Osteoblast (primary cell): ENCODE measurements around the gene VGLL3. TPM values are rescaled to one million over a fixed set of nuclear protein-coding genes. Genes with fewer than 3 reads are reported as not detected.

Source experiments
- DNase-seq: peaks from one replicate; pipeline ENCODE4 v3.0.0; 2011; ENCODE audit warnings: low spot score, mixed read lengths; ENCODE audit not compliant: insufficient read length; ENCODE audit errors: missing footprints
- H2AFZ ChIP-seq: 2 replicates; pipeline ENCODE4 v1.6.0; 2011; ENCODE audit warnings: mild to moderate bottlenecking, low read length
- H3K27ac ChIP-seq: 2 replicates; pipeline ENCODE4 v1.5.1; 2011; ENCODE audit warnings: mild to moderate bottlenecking, low read depth, low read length, moderate library complexity
- H3K27me3 ChIP-seq: 2 replicates; pipeline ENCODE4 v1.6.0; 2012; ENCODE audit warnings: mild to moderate bottlenecking, control low read depth, inconsistent platforms, low read length, moderate library complexity; ENCODE audit not compliant: insufficient read depth
- H3K36me3 ChIP-seq: 2 replicates; pipeline ENCODE4 v1.5.1; 2011; ENCODE audit warnings: mild to moderate bottlenecking, low read length, control low read depth, moderate library complexity; ENCODE audit not compliant: insufficient read depth
- H3K4me1 ChIP-seq: 2 replicates; pipeline ENCODE4 v1.5.1; 2011; ENCODE audit warnings: mild to moderate bottlenecking, low read length, control low read depth, moderate library complexity; ENCODE audit not compliant: insufficient read depth
- H3K4me2 ChIP-seq: 2 replicates; pipeline ENCODE4 v1.6.0; 2011; ENCODE audit warnings: mild to moderate bottlenecking, low read length; ENCODE audit not compliant: insufficient read depth
- H3K4me3 ChIP-seq: fragments of 200-600 bp; sonication (generic); 3 replicates; pipeline ENCODE4 v1.5.1; 2012; ENCODE audit warnings: mild to moderate bottlenecking, low read length, inconsistent platforms; ENCODE audit not compliant: insufficient read depth
- H3K79me2 ChIP-seq: 2 replicates; pipeline ENCODE4 v1.6.0; 2012; ENCODE audit warnings: mild to moderate bottlenecking, low read length, control low read depth, inconsistent platforms; ENCODE audit not compliant: insufficient read depth
- H3K9me3 ChIP-seq: 2 replicates; pipeline ENCODE4 v1.5.1; 2011; ENCODE audit warnings: low read depth, low read length, control low read depth
- H4K20me1 ChIP-seq: 2 replicates; pipeline ENCODE4 v1.6.0; 2012; ENCODE audit warnings: mild to moderate bottlenecking, low read length, control low read depth; ENCODE audit not compliant: insufficient read depth
- total RNA-seq: library from RNA; depleted of rRNA; stranded (reverse); fragments of >200 nt; gene quantifications from 2 replicates; pipeline ENCODE4 v1.2.3, GENCODE V29; 2012
- TF ChIP-seq, protein P1 (sequence below): IDR thresholded peaks from 2 replicates; pipeline ENCODE4 v1.5.1; 2011; ENCODE audit warnings: mild to moderate bottlenecking, low read depth, low read length, moderate library complexity; ENCODE audit errors: extremely low read depth

The VGLL3 gene
- total RNA-seq, 1 donor: 242 TPM

- Histone ChIP-seq H3K79me2 (peaks cover 97% of the 10 kb centered on the region), H3K4me2 (peak overlapping the region; percentile 20), H3K4me3 (no peak overlapping the region), H3K27ac (peak overlapping the region; percentile 15), H2AFZ (no peak overlapping the region), H3K27me3 (no peaks in the 10 kb centered on the region), H3K36me3 (peaks cover 59% of the 10 kb centered on the region), H4K20me1 (peaks cover 18% of the 10 kb centered on the region), H3K9me3 (no peaks in the 10 kb centered on the region), H3K4me1 (peaks cover 82% of the 10 kb centered on the region)
- peak; percentile 49 for DNase-seq
- TF ChIP-seq, protein P1, sequence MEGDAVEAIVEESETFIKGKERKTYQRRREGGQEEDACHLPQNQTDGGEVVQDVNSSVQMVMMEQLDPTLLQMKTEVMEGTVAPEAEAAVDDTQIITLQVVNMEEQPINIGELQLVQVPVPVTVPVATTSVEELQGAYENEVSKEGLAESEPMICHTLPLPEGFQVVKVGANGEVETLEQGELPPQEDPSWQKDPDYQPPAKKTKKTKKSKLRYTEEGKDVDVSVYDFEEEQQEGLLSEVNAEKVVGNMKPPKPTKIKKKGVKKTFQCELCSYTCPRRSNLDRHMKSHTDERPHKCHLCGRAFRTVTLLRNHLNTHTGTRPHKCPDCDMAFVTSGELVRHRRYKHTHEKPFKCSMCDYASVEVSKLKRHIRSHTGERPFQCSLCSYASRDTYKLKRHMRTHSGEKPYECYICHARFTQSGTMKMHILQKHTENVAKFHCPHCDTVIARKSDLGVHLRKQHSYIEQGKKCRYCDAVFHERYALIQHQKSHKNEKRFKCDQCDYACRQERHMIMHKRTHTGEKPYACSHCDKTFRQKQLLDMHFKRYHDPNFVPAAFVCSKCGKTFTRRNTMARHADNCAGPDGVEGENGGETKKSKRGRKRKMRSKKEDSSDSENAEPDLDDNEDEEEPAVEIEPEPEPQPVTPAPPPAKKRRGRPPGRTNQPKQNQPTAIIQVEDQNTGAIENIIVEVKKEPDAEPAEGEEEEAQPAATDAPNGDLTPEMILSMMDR: no peak
Measured at GRCh38 chr3:86954747-86955146, 36.2 kb downstream of the VGLL3 start.

- no peak for DNase-seq
- H3K36me3 ChIP-seq: peaks cover 55% of the 10 kb centered on the region
- no peak overlapping the region for H2AFZ ChIP-seq
- H3K79me2 ChIP-seq: peaks cover 95% of the 10 kb centered on the region
- peak overlapping the region; percentile 20 for H3K4me2 ChIP-seq
- TF ChIP-seq, protein P1: no peak
- H4K20me1 ChIP-seq: peaks cover 18% of the 10 kb centered on the region
- no peaks in the 10 kb centered on the region for H3K27me3 ChIP-seq
- H3K27ac ChIP-seq: peak overlapping the region; percentile 15
- H3K9me3 ChIP-seq: no peaks in the 10 kb centered on the region
- H3K4me3 ChIP-seq: no peak overlapping the region
- H3K4me1 ChIP-seq: peaks cover 84% of the 10 kb centered on the region
Measured at GRCh38 chr3:86954226-86954625, 36.7 kb downstream of the VGLL3 start.

DNA sequence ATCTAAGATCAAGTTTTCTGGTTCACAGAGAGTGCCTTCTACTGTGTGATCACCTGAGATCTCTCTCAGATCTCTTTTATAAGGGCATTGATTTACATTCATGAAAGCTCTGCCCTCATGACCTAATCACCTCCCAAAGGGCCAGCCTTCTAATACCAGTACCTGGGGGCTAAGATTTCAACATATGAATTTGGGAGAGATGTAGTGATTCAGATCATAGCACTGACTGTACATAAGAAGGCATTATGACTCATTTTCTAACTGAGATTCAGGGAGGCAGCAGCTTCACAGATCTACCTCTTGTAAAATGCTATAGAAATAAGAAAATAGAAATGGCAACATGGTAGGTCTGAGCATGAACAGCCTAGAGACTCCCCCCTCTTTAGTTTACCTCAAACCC lies 39.6 kb downstream of the VGLL3 start:
- H3K4me2 ChIP-seq: peak overlapping the region; percentile 8

GRCh38 chr3:86950717-86951116 lies 40.2 kb downstream of the VGLL3 start:
- no peak for DNase-seq
- peaks cover 56% of the 10 kb centered on the region for H3K36me3 ChIP-seq
- H3K9me3 ChIP-seq: no peaks in the 10 kb centered on the region
- H3K79me2 ChIP-seq: peaks cover 86% of the 10 kb centered on the region
- no peak overlapping the region for H3K4me3 ChIP-seq
- H3K27me3 ChIP-seq: no peaks in the 10 kb centered on the region
- TF ChIP-seq, protein P1: no peak
- no peak overlapping the region for H2AFZ ChIP-seq
- peaks cover 85% of the 10 kb centered on the region for H3K4me1 ChIP-seq
- H3K4me2 ChIP-seq: peak overlapping the region; percentile 12
- peak overlapping the region; percentile 77 for H3K27ac ChIP-seq
- H4K20me1 ChIP-seq: peaks cover 9% of the 10 kb centered on the region

More for the DNA sequence above, 39.6 kb downstream of the VGLL3 start:
- H3K36me3 ChIP-seq: peaks cover 55% of the 10 kb centered on the region
- H4K20me1 ChIP-seq: peaks cover 10% of the 10 kb centered on the region
- TF ChIP-seq, protein P1: no peak
- no peak overlapping the region for H3K4me3 ChIP-seq
- peak; percentile 44 for DNase-seq
- no peak overlapping the region for H2AFZ ChIP-seq
- peaks cover 91% of the 10 kb centered on the region for H3K4me1 ChIP-seq
- H3K27me3 ChIP-seq: no peaks in the 10 kb centered on the region
- H3K9me3 ChIP-seq: no peaks in the 10 kb centered on the region
- peak overlapping the region; percentile 77 for H3K27ac ChIP-seq
- H3K79me2 ChIP-seq: peaks cover 89% of the 10 kb centered on the region
